Limb (tissue), 2 donors: ENCODE measurements around the gene STYK1.
"Not testable (repeated sequence)": the region's sequence is repeated elsewhere in the genome, so short reads cannot be mapped to it uniquely, and the experiment has no call there.

Source experiments
- DNase-seq, 2 donors: peaks; one replicate each; pipeline ENCODE4 v3.0.0-alpha.2; 2016; ENCODE audit errors: extremely low spot score in 2 of 2

The STYK1 gene

DNA sequence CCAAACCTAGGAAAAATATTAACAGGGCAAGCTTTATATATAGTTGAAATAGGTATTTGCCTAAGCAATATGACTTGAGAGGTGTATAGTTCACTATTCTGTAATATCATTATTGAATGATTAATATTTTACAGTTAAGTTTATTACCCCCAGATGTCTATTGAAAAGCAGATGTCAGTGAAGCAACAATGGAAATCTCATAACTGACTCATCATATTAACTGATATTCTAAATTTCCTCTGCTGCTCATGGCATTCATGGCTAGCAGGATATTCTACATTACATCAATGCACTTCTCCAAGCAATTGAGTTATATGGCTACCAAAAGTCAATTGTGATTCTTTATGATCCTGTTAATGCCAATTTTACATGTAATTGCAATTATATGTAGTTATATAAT, 50.7 kb downstream of the STYK1 start:
- no peak for DNase-seq

DNA sequence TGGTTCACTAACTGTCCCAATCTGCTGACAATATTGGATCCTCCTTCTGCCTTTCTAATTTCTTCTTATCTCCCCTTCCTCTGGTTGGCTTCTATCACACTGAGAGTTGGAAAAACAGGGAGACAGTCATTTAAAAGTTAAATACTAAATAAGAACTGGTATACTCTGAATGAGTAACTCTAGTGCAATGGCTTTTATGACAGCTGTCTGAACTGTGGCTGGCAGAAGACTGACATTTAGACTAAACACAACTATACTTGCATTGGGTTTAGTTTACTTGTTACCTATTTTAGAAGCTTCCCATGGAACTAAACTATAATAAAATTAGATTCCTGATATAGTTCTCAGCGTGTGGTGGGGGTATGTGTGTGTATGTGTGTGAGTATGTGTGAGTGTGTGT, 52.6 kb downstream of the STYK1 start:
- DNase-seq, result no peak

DNA sequence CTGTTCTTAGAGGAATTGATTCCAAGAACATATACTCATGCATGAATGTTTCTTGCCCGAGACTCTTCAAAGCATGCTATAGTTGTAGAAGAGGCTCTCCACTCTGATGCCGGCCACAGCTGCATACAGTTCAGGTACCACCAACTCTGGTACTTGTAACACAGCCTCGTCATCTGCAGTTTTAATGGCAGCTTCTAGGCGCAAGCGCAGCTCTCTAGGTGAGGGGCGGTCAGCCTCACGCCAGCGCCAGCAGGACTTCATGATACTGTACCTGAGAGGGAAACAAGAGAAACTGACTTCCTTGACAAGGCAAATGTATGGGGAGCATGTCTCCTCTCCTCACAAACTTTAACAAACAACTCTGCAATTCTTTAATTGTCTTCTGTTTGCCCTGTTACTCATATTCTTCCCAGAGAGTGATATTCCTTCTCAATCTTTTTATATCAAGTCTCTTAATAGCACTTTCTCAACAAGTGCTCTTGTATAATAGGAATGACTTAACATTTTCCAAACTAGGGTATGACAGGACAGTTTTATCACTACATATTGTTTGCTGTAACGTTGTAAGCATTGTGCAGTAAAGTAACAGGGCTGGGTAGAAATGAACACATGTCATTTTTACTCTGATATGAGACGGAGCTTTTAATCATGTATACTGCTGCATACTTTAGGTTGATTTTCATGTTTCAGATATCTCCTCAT, 53.6 kb downstream of the STYK1 start:
- DNase-seq, result no peak

DNA sequence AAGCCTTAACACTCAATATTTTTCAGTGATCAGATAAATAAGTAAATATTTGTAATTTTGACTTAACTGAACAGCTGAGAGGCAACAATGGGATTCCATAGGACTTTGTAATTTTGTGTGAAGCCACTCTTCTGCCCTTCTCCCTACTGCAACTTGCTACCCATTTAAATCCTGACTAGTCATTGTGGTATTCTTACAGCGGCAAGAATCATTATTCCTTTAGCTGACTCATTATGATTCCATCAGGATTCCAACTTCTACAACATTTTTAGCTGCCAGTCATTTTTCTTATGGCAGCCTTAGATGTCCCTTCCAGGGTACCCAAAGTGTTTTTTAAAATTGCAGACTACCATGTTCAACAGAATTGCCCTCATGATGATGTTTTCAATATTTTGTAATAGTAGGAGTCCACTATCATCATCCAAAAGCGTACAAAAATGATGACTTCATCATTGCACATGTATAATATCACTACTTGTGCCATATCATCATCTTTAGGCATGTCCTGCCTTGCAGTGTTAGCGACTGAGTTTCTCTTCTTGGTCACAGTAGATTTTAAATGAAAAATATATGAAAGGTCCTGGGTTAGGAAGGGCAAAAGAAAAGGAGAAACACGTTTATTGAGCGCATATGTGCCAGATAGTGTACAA, 55.4 kb downstream of the STYK1 start:
- no peak for DNase-seq

DNA sequence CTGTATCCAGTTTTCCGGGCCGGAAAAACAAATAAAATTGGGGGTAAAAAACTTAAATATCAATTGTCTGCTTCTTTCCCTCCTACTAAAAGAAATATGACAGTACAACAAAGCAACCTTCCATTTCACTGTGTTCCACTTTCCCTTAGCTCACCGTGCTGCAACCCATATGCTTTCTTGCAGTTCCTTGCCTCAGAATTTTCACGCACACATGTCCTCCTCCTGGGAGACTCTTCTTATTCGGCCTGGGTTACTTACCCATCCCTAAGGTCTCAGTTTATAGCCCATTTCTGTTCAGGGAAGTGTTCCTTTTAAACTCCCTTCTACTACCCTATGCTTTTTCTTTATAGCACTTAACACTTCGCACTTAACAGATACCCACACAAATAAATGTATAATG, 56.0 kb downstream of the STYK1 start:
- DNase-seq, result no peak

DNA sequence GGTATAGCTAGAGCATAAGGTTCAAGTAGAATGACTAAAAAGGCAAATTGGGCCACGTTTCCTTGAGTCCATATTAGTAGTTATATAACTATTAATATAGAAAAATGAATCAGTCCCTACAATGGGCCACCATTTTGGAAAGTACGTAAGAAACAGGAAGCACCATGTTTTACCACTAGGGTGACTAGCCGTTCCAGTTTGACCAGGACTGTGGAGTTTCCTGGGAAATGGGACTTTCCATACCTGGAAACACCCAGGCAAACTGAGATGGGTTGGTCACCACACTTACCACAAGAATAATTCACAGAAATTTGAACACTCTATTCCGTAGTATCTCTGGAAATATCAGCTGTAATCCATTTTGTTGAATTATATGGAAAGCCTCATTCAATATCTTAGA, 58.3 kb downstream of the STYK1 start:
- no peak for DNase-seq

DNA sequence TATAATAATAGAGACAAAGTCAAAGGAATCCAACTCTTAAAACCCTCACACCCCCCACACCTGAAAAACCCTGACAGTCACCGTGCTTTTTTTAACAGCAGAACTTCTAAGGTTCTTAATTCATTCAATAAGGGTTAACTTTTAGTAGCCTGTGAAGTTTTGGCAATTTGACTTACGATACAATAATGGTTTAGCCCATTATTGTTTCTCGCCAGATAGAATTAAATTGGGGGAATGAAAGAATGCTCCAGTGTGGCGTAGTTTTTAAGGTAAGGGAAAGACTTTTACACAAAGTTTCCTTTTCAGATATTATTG, 59.8 kb downstream of the STYK1 start:
- no peak for DNase-seq

DNA sequence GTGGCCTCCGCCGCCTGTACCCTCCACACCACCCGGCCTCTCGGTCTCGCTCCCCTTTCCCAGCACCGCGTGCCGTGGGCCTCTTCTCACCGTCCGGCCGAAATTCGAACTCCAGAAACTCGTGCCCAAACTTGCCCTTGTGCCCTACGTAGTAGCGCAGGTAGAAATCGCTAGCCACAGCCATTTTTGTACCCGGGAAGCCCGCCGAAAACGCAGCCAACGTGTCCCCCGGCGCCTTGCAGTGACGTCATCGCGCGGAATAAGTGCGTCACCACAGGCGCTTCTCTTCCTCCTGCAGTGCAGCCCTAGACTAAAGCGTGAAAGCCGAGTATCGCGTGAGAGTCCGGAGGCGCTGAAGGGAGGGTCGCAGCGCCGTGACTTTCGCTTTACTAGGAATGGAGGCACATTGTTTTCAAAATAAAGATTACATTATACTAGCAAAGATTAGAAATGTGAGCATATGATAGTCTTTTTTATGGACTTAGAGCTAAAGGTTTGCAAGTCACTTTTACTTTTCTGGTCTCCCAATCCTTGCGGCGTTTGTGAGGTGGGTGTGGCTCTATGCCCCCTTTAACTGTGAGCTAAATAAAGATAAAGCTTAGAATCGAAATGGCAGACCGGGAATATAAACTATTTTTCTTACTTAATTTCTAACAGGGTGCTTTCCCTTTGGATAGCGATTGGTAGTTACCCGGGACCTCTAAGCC, 60.4 kb downstream of the STYK1 start, which contains the start of gene MAGOHB:
Gene MAGOHB, minus strand, starts transcription at position 261 of the 707 bp plus-strand sequence. Its CDS starts 77 bp downstream, at position 184.
- peak; percentile 93 to 99 for DNase-seq

DNA sequence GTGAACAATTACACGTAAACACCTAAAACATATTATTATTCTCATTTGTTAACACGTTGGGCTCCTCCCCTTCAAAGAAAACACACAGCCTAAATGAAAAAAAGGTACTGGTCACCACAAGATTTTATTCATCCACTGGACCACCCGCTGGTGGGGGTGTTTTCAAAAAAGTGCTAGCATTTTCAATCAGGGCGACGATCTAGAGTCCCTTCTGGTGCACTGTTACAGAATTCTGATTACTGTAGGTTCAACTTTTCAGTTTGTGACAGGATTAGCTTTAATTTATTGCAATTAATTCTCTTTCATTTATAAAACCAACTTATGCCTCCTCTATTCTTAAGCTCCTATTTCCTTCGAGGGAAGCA, 60.9 kb downstream of the STYK1 start:
- peak in 1 of 2 donors; percentile 31 for DNase-seq

DNA sequence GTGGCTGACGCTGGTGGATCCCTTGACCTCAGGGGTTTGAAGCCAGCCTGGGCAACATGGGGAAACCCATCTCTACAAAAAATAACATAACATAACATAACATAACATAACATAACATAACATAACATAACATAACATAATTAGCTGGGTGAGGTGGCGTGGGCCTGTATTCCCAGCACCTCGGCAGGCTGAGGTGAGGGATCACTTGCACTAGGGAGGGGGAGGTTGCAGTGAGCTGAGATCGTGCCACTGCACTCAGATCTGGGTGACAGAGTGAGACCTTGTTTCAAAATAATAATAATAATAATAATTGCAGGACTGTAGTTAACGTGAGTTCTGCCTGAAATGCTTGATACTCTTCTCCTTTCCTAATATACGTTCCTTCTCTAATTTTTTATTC, 61.7 kb downstream of the STYK1 start:
- DNase-seq, result no peak

DNA sequence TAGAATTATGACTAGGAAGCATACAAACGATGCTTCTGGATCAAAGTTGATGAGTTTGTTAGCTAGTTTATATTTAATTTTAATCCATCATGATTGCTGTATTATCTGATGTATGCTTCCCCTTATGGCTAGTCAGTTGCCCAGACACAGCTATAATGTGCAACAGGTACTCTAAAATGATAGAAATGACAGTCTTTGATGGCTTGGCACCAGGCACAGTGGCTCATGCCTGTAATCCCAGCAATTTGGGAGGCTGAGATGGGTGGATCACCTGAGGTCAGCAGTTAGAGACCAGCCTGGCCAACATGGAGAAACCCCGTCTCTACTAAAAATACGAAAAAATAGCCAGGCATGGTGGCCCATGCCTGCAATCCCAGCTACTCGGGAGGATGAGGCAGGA, 62.6 kb downstream of the STYK1 start:
- not testable (repeated sequence) for DNase-seq

DNA sequence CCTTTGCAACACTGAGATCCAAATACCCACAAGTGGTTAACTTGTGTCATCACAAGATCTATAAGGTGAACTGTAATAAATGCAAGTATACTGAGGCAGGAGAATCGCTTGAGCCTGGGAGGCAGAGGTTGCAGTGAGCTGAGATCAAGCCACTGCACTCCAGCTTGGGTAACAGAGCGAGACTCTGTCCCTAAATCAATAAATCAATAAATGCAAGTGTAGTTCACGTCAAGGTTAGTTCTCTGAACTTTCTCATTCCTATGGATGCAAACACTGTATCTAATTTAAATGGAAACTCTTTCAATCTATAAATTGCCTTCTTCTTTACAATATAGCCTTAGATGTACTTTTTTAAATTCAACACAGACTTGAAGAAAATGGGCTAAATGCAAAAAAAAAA, 63.7 kb downstream of the STYK1 start:
- no peak for DNase-seq

DNA sequence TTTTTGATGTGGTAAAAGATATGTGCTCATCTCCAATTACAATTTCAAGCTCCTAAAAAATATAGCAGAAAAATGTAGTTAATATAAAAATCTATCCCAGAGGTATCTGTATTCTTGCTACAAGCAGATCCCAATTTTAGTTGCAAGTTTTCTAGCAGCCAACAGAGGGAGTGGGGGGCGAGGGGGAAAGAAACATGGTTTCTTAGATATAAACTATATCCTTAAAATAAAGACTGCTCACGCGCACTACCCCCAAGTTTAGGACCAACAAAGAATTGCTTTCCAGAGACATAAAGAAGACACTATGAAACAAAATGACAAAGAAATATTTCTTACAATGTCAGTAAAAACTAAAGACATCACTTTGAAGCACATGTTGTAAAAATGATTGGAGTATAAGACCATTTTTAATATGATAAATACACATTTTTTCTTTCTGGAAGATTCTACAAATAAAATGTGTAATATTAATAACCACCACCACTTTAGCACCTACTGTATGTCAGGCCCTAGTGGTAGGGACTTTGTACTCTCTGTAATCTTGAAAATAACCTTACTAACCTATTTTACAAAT, 65.9 kb downstream of the STYK1 start:
- no peak for DNase-seq

DNA sequence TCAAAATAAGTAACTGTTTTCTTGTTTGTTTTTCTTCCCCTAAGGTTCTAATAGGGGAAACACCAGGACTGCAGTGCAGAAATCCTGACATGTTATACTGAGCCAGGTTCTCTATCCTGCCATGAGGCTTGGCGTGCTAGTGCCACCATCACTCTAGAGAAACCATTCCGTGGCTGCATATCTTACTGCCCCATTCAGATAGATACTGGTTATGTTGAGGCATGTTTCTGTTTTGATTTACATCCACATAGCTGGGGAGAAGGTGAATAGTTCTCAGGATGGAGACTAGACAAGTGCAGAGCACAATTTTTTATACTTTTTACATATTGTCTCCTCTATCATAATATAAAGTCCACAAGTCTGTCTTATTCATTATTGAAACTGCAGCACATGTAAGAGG, 72.0 kb downstream of the STYK1 start:
- DNase-seq, result no peak

DNA sequence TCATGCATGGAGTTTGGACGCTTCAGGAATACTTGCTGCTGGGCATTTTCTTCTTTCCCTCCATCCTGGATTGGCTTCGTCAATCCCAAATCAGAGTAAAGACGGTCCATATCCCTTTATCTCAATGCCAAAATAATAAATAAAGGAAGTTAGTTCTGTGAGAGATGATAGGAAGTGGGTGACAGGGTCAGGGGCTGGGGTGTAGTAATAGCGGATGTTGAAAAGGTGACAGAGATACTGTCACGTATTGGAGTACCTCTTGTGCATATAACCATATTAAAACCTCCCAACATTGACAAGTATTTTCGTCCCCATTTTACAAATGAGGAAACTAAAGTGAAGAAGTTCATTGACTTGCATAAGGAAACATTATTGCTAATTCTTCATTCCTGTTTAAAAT, 72.9 kb downstream of the STYK1 start:
- no peak for DNase-seq

DNA sequence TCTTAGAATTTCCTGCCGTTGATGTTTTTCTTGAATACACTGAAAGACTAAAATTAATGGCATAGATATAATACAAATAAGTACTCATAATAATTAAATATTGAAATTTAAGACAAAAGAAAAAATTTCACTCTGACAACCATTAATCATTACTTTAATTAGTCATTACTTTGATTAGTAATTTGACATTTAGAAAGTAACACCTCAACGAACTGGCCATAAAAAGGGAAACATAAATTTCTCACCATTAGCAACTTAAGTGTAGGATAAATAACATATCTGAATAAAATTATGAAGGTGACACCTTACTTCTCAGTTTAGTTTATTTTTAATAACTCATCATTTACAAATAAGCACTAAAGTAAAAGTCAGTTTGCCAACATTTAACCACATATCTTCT, 78.0 kb downstream of the STYK1 start:
- DNase-seq, result no peak

DNA sequence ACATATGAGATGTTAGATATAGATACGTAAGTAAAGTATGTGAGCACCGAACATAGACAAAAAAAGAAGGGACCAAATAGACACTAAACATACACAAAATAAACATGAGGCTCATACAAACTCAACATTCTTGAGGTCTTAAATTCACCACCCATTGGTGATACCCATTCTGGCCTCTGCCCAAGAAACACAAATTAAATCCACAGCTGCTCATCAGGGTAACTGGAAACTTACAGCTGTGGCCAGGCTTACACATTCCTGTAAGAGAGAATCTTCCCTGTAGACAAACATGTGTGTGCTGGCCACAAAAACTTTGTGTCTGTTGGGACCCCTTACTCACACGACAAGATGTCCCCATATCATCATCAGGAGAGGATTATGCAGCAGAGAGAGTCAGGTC, 82.9 kb downstream of the STYK1 start:
- no peak for DNase-seq

DNA sequence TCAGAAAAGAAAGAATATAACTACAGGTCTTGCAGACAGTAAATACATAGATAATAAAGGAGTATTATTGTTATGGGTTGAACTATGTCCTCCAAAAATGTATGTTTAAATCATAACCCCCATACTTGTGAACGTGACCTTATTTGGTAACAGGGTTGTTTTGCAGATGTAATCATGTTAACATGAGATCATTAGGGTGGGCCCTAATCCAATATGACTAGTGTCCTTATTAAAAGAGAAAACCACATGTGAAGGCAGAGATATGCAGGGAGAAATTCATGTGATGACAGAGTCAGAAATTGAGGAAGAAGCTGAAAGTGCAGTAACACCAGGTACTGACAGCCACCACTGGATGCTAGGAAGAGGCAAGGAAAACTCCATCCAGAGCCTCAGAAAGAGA, 89.4 kb downstream of the STYK1 start:
- no peak for DNase-seq

DNA sequence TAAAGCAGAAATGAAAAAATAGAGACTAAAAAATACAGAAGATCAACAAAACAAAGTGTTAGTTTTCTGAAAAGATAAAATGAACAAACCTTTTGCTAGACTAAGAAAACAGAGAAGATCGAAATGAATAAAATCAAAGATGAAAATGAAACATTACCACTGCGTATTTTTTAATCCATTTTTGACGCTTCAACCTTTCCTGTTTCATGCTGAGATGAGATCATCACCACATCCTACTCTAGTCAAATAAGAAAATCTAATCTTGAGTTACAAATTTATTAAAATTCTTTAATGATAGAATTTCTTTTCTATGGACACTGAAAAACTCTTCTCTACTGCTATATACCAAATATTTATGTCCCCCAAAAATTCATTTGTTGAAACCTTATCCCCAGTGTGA, 91.1 kb downstream of the STYK1 start:
- no peak for DNase-seq

DNA sequence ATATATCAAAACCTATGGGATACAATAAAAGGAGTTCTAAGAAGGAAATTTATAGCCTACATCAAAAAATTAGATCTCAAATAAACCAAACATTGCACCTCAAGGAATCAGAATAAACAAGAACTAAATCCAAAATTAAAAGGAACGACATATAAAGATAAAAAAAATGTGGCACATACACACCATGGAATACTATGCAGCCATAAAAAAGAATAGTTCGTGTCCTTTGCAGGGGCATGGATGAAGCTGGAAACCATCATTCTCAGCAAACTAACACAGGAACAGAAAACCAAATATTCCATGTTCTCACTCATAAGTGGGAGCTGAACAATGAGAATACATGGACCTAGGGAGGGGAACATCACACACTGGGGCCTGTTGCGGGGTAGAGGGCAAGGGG, 91.7 kb downstream of the STYK1 start:
- DNase-seq, result not testable (repeated sequence)

DNA sequence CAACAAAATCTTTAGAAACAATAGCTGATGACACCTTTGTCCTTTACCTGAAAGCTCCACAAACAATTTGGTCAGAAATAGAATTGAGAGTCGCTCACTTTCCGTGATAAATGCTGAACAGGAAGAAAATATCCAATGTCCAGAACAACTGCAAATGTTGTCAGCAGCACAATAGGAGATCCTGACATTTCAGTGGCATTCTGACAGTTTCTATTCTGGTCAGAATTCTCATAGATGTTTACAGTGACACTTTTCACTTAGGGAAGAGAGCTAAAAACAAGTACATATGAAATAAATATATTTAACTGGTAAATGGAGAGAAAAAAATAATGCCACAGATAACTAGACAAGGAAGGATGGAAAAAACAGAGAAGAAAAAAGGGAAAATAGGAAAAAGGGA, 99.5 kb downstream of the STYK1 start:
- DNase-seq, result no peak

DNA sequence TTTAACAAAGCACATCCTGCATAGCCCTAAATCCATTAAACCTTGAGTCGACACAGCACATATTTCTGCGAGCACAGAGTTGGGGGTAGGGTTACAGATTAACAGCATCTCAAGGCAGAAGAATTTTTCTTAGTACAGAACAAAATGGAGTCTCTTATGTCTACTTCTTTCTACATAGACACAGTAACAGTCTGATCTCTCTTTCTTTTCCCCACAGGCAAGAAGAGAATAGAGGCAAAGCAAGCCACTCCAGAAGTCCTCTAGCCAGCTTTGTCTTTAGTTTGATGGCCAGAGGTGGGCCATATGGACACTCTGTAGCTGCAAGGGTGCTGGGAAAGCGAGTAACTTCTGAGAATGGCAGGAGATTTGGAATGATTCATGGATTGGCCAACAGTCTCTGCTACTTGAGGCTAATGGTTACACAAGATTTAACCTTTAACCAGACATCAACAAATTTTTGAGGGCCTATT, 101.8 kb downstream of the STYK1 start:
- not testable (repeated sequence) for DNase-seq
